Activated CD4-positive, alpha-beta memory T cell treated with anti-CD3 and anti-CD28 coated beads, Interleukin-2, amount 10 ng/mL, durations not matched to agents 7 days and 5 days (primary cell): Measurements from ENCODE around the gene CD74. TPM values are rescaled to one million over a fixed set of nuclear protein-coding genes. Genes with fewer than 3 reads are reported as not detected.

Experiments used
- CTCF ChIA-PET: fragments of 350-600 bp; sonication (Branson Sonifier 250); formaldehyde crosslinking; loops from one replicate; lab custom pipeline; 2021; ENCODE audit warnings: antibody characterized with exemption, inconsistent platforms; lab: Charles Lee
- POLR2A ChIA-PET: fragments of 350-600 bp; sonication (Branson Sonifier 250); formaldehyde crosslinking; loops from one replicate; lab custom pipeline; 2021; ENCODE audit warnings: antibody characterized with exemption; lab: Charles Lee
- DNase-seq: peaks from one replicate; pipeline ENCODE4 v3.0.0-alpha.2; 2020
- H3K27ac Mint-ChIP-seq: one replicate; pipeline ENCODE4 v1.8.0; 2021; ENCODE audit warnings: mild to moderate bottlenecking, mixed read lengths
- H3K27me3 Mint-ChIP-seq: one replicate; pipeline ENCODE4 v1.8.0; 2021; ENCODE audit warnings: mixed read lengths
- H3K36me3 Mint-ChIP-seq: one replicate; pipeline ENCODE4 v1.8.0; 2021; ENCODE audit warnings: low read depth, mixed read lengths
- H3K4me1 Mint-ChIP-seq: one replicate; pipeline ENCODE4 v1.8.0; 2021; ENCODE audit warnings: mixed read lengths
- H3K4me3 Mint-ChIP-seq: one replicate; pipeline ENCODE4 v1.8.0; 2021; ENCODE audit warnings: mild to moderate bottlenecking, mixed read lengths
- H3K9me3 Mint-ChIP-seq: one replicate; pipeline ENCODE4 v1.8.0; 2021; ENCODE audit warnings: mixed read lengths
- total RNA-seq, 2 experiments: library from RNA; stranded (reverse); gene quantifications; one replicate each; pipeline ENCODE4 v1.2.3, GENCODE V29; 2021

Gene CD74
- total RNA-seq, 2 experiments from 2014 or later = 1,158 to 1,180 TPM

- ChIA-PET POLR2A (interaction anchor here (0.9 to 1.9 kb wide), 4 partner anchors 8 to 15 kb away, joined by 3 to 6 read pairs (median 4); no protein-coding TSS in a partner anchor), CTCF (no interaction called here)
- H3K9me3 Mint-ChIP-seq = no peaks in the 10 kb centered on the region
- no peaks in the 10 kb centered on the region for H3K4me1 Mint-ChIP-seq
- H3K4me3 Mint-ChIP-seq = no peak overlapping the region
- no peaks in the 10 kb centered on the region for H3K27me3 Mint-ChIP-seq
- H3K36me3 Mint-ChIP-seq = peaks cover 54% of the 10 kb centered on the region
- H3K27ac Mint-ChIP-seq = no peak overlapping the region
- DNase-seq = no peak
These were observed 21.5 kb downstream of the CD74 start for GRCh38 chr5:150391064-150391834.

- Mint-ChIP-seq H3K4me3 (no peak overlapping the region), H3K9me3 (no peaks in the 10 kb centered on the region), H3K36me3 (peaks cover 49% of the 10 kb centered on the region), H3K27me3 (no peaks in the 10 kb centered on the region), H3K27ac (no peak overlapping the region), H3K4me1 (no peaks in the 10 kb centered on the region)
- ChIA-PET CTCF (interaction anchor here (0.6 kb wide), 1 partner anchor 21 kb away, joined by 3 read pairs; no protein-coding TSS in a partner anchor), POLR2A (interaction anchor here (1.4 kb wide), 1 partner anchor 9 kb away, joined by 4 read pairs; no protein-coding TSS in a partner anchor)
- no peak for DNase-seq
These were observed 23.0 kb downstream of the CD74 start for GRCh38 chr5:150389531-150390266.

GRCh38 chr5:150386024-150386855, 26.5 kb downstream of the CD74 start:
- Mint-ChIP-seq H3K9me3 (no peaks in the 10 kb centered on the region), H3K27ac (peak overlapping the region; percentile 7), H3K27me3 (no peaks in the 10 kb centered on the region), H3K4me3 (no peak overlapping the region), H3K4me1 (no peaks in the 10 kb centered on the region), H3K36me3 (peaks cover 51% of the 10 kb centered on the region)
- ChIA-PET CTCF (interaction anchor here (0.7 to 1.9 kb wide), 2 partner anchors 13 to 35 kb away, joined by 3 to 5 read pairs; no protein-coding TSS in a partner anchor), POLR2A (interaction anchor here (0.8 to 2.0 kb wide), 4 partner anchors 10 to 19 kb away, joined by 3 to 6 read pairs (median 3); no protein-coding TSS in a partner anchor)
- DNase-seq = no peak

GRCh38 chr5:150384701-150385100, 28.0 kb downstream of the CD74 start:
- Mint-ChIP-seq H3K4me1 (no peaks in the 10 kb centered on the region), H3K27me3 (no peaks in the 10 kb centered on the region), H3K36me3 (peaks cover 49% of the 10 kb centered on the region), H3K9me3 (no peaks in the 10 kb centered on the region), H3K27ac (no peak overlapping the region), H3K4me3 (no peak overlapping the region)
- DNase-seq = no peak
- POLR2A ChIA-PET = no interaction called here
- CTCF ChIA-PET = no interaction called here

GRCh38 chr5:150377964-150378694, 34.6 kb downstream of the CD74 start:
- Mint-ChIP-seq H3K9me3 (no peaks in the 10 kb centered on the region), H3K4me1 (no peaks in the 10 kb centered on the region), H3K27ac (no peak overlapping the region), H3K27me3 (no peaks in the 10 kb centered on the region), H3K36me3 (peaks cover 52% of the 10 kb centered on the region), H3K4me3 (no peak overlapping the region)
- no peak for DNase-seq
- CTCF ChIA-PET = interaction anchor here (0.9 kb wide), 1 partner anchor 58 kb away, joined by 3 read pairs; no protein-coding TSS in a partner anchor
- POLR2A ChIA-PET = interaction anchor here (1.9 kb wide), 1 partner anchor 13 kb away, joined by 4 read pairs; no protein-coding TSS in a partner anchor

- H3K36me3 Mint-ChIP-seq = peaks cover 57% of the 10 kb centered on the region
- H3K27me3 Mint-ChIP-seq = no peaks in the 10 kb centered on the region
- H3K9me3 Mint-ChIP-seq = no peaks in the 10 kb centered on the region
- DNase-seq = no peak
- H3K27ac Mint-ChIP-seq = peak overlapping the region; percentile 32
- H3K4me3 Mint-ChIP-seq = no peak overlapping the region
- H3K4me1 Mint-ChIP-seq = no peaks in the 10 kb centered on the region
- ChIA-PET POLR2A (interaction anchor here (0.9 to 1.9 kb wide), 2 partner anchors 14 to 33 kb away, joined by 3 to 4 read pairs; no protein-coding TSS in a partner anchor), CTCF (no interaction called here)
These were observed 35.6 kb downstream of the CD74 start for GRCh38 chr5:150376799-150377771.

GRCh38 chr5:150374651-150375050, 38.1 kb downstream of the CD74 start:
- Mint-ChIP-seq H3K27ac (no peak overlapping the region), H3K9me3 (no peaks in the 10 kb centered on the region), H3K4me3 (no peak overlapping the region), H3K36me3 (peaks cover 63% of the 10 kb centered on the region), H3K27me3 (no peaks in the 10 kb centered on the region), H3K4me1 (no peaks in the 10 kb centered on the region)
- ChIA-PET POLR2A (no interaction called here), CTCF (no interaction called here)
- no peak for DNase-seq

- Mint-ChIP-seq H3K27me3 (no peaks in the 10 kb centered on the region), H3K36me3 (peaks cover 60% of the 10 kb centered on the region), H3K27ac (no peak overlapping the region), H3K4me1 (no peaks in the 10 kb centered on the region), H3K9me3 (no peaks in the 10 kb centered on the region), H3K4me3 (no peak overlapping the region)
- ChIA-PET CTCF (interaction anchor here (1.1 kb wide), 1 partner anchor 63 kb away, joined by 3 read pairs; no protein-coding TSS in a partner anchor), POLR2A (interaction anchor here (1.8 kb wide), 1 partner anchor 9 kb away, joined by 7 read pairs; no protein-coding TSS in a partner anchor)
- no peak for DNase-seq
These were observed 40.1 kb downstream of the CD74 start for GRCh38 chr5:150372639-150373038.

GRCh38 chr5:150368526-150368925, 44.2 kb downstream of the CD74 start:
- Mint-ChIP-seq H3K27me3 (no peaks in the 10 kb centered on the region), H3K9me3 (no peaks in the 10 kb centered on the region), H3K27ac (no peak overlapping the region), H3K4me1 (no peaks in the 10 kb centered on the region), H3K36me3 (peaks cover 54% of the 10 kb centered on the region), H3K4me3 (no peak overlapping the region)
- ChIA-PET POLR2A (interaction anchor here (1.4 kb wide), 1 partner anchor 10 kb away, joined by 4 read pairs; no protein-coding TSS in a partner anchor), CTCF (interaction anchor here (0.9 kb wide), 1 partner anchor 8 kb away, joined by 3 read pairs; no protein-coding TSS in a partner anchor)
- no peak for DNase-seq

GRCh38 chr5:150364004-150364403, 48.7 kb downstream of the CD74 start:
- no peak overlapping the region for H3K4me3 Mint-ChIP-seq
- no peak overlapping the region for H3K27ac Mint-ChIP-seq
- no peak for DNase-seq
- no peaks in the 10 kb centered on the region for H3K27me3 Mint-ChIP-seq
- POLR2A ChIA-PET = interaction anchor here (0.9 to 1.9 kb wide), 4 partner anchors 9 to 719 kb away, joined by 3 to 7 read pairs (median 3); partner anchors contain the start of gene CD74
- peaks cover 30% of the 10 kb centered on the region for H3K4me1 Mint-ChIP-seq
- CTCF ChIA-PET = interaction anchor here (2.5 kb wide), 1 partner anchor 73 kb away, joined by 9 read pairs; no protein-coding TSS in a partner anchor
- H3K9me3 Mint-ChIP-seq = no peaks in the 10 kb centered on the region
- peaks cover 59% of the 10 kb centered on the region for H3K36me3 Mint-ChIP-seq
